H1 (cell line): Measurements from ENCODE around the gene ADAMTS6. TPM values are rescaled to one million over a fixed set of nuclear protein-coding genes. Genes with fewer than 3 reads are reported as not detected.

ENCODE experiments used
- CTCF ChIA-PET: fragments of 300-600 bp; sonication (Branson Sonifier 250); formaldehyde crosslinking; loops from one replicate; lab custom pipeline; 2021; ENCODE audit not compliant: partially characterized antibody; lab: Charles Lee
- POLR2A ChIA-PET: fragments of 300-600 bp; sonication (Branson Sonifier 250); formaldehyde crosslinking; loops from one replicate; lab custom pipeline; 2021; ENCODE audit warnings: inconsistent platforms; ENCODE audit not compliant: partially characterized antibody; lab: Charles Lee
- DNase-seq, 2 experiments: peaks; one replicate each; pipeline versions ENCODE4 v3.0.0 to v3.0.0-alpha.2; 2010 to 2022; ENCODE audit warnings: low spot score in 2 of 2, low read depth in 1 of 2, mixed read lengths in 1 of 2
- FAIRE-seq: peaks from 2 replicates; lab custom pipeline; 2011; peaks lifted over from hg19 to GRCh38; lab: Jason Lieb, UNC
- H2AFZ ChIP-seq: 2 replicates; pipeline ENCODE4 v1.8.1; 2012; ENCODE audit warnings: low read length, inconsistent platforms
- H2AK5ac ChIP-seq: 2 replicates; pipeline ENCODE4 v1.6.1; 2013; ENCODE audit warnings: low read depth, low read length
- H2BK120ac ChIP-seq: replicated peaks from 2 replicates; pipeline ENCODE3; 2013; ENCODE audit warnings: low read depth, low read length, inconsistent platforms
- H2BK12ac ChIP-seq: 2 replicates; pipeline ENCODE4 v1.6.1; 2013; ENCODE audit warnings: low read depth, low read length
- H2BK15ac ChIP-seq: 2 replicates; pipeline ENCODE4 v1.6.1; 2013; ENCODE audit warnings: low read length
- H2BK20ac ChIP-seq: 2 replicates; pipeline ENCODE4 v1.6.1; 2013; ENCODE audit warnings: low read length
- H2BK5ac ChIP-seq: 2 replicates; pipeline ENCODE4 v1.6.1; 2013; ENCODE audit warnings: low read depth, low read length
- H3K14ac ChIP-seq: 2 replicates; pipeline ENCODE4 v1.6.1; 2013; ENCODE audit warnings: inconsistent platforms; ENCODE audit not compliant: insufficient read length
- H3K18ac ChIP-seq: 2 replicates; pipeline ENCODE4 v1.6.1; 2013; ENCODE audit warnings: low read length; ENCODE audit errors: extremely low read depth
- H3K23ac ChIP-seq: 2 replicates; pipeline ENCODE4 v1.6.1; 2013; ENCODE audit warnings: inconsistent platforms; ENCODE audit not compliant: insufficient read length
- H3K23me2 ChIP-seq: 2 replicates; pipeline ENCODE4 v1.6.1; 2013; ENCODE audit warnings: low read depth, low read length
- H3K27ac ChIP-seq: 2 replicates; pipeline ENCODE4 v1.6.1; 2011; ENCODE audit warnings: low read depth, low read length, inconsistent platforms
- H3K27me3 ChIP-seq, 4 experiments: replicated peaks in 1 of 4; 1 replicate in 1 of 4; 2 replicates in 3 of 4; pipeline versions ENCODE4 v1.6.1 to v1.8.1; 2011 to 2013; ENCODE audit warnings: low read length in 3 of 4, mild to moderate bottlenecking in 3 of 4, inconsistent platforms in 2 of 4, mixed read lengths in 2 of 4, moderate library complexity in 1 of 4; ENCODE audit not compliant: control insufficient read depth in 3 of 4, insufficient read depth in 3 of 4; ENCODE audit errors: extremely low read depth in 1 of 4
- H3K36me3 ChIP-seq, 4 experiments: 2 replicates each; pipeline versions ENCODE4 v1.6.1 to v1.8.1; 2011 to 2013; ENCODE audit warnings: mild to moderate bottlenecking in 4 of 4, low read length in 3 of 4, moderate library complexity in 2 of 4, control low read depth in 1 of 4, inconsistent platforms in 1 of 4; ENCODE audit not compliant: insufficient read depth in 4 of 4, control insufficient read depth in 2 of 4
- H3K4ac ChIP-seq: replicated peaks from 2 replicates; pipeline ENCODE3; 2013; ENCODE audit warnings: low read length, low read depth, mixed read lengths, inconsistent platforms; ENCODE audit not compliant: insufficient read length
- H3K4me1 ChIP-seq, 4 experiments: replicated peaks in 1 of 4; 1 replicate in 1 of 4; 2 replicates in 3 of 4; pipeline versions ENCODE4 v1.6.1 to v1.8.1; 2011 to 2013; ENCODE audit warnings: low read length in 3 of 4, inconsistent platforms in 2 of 4, mixed read lengths in 1 of 4; ENCODE audit not compliant: insufficient read depth in 4 of 4, control insufficient read depth in 3 of 4
- H3K4me2 ChIP-seq, 2 experiments: 2 replicates each; pipeline versions ENCODE4 v1.6.1 to v1.8.1; 2011 to 2013; ENCODE audit warnings: low read depth in 2 of 2, low read length in 2 of 2, control low read depth in 1 of 2, inconsistent platforms in 1 of 2, mild to moderate bottlenecking in 1 of 2; ENCODE audit not compliant: insufficient read depth in 1 of 2
- H3K4me3 ChIP-seq, 4 experiments: fragments of 200-600, 300-600 bp in 1 of 4; sonication (generic), shearing (Covaris generic), sonication (Bioruptor Twin) in 1 of 4; 2 replicates each; pipeline versions ENCODE4 v1.5.1 to v1.8.1; 2011 to 2016; ENCODE audit warnings: low read length in 4 of 4, low read depth in 3 of 4, control low read depth in 2 of 4, inconsistent platforms in 2 of 4, mild to moderate bottlenecking in 2 of 4, mixed read lengths in 1 of 4, moderate library complexity in 1 of 4; ENCODE audit not compliant: insufficient read depth in 2 of 4; ENCODE audit errors: extremely low read depth in 1 of 4
- H3K56ac ChIP-seq: replicated peaks from 2 replicates; pipeline ENCODE3; 2013; ENCODE audit warnings: low read depth, mild to moderate bottlenecking, mixed read lengths, low read length, inconsistent platforms; ENCODE audit not compliant: insufficient read length
- H3K79me1 ChIP-seq: 2 replicates; pipeline ENCODE4 v1.6.1; 2013; ENCODE audit warnings: low read depth, low read length, control low read depth
- H3K79me2 ChIP-seq, 2 experiments: 2 replicates each; pipeline versions ENCODE4 v1.6.1 to v1.8.1; 2012 to 2013; ENCODE audit warnings: low read length in 2 of 2, mild to moderate bottlenecking in 2 of 2, inconsistent platforms in 1 of 2; ENCODE audit not compliant: insufficient read depth in 2 of 2, control insufficient read depth in 1 of 2
- H3K9ac ChIP-seq, 4 experiments: replicated peaks in 1 of 4; 1 replicate in 1 of 4; 2 replicates in 3 of 4; pipeline versions ENCODE4 v1.6.1 to v1.8.1; 2011 to 2013; ENCODE audit warnings: low read depth in 3 of 4, low read length in 3 of 4, control low read depth in 2 of 4, mild to moderate bottlenecking in 2 of 4, moderate library complexity in 2 of 4, inconsistent platforms in 1 of 4; ENCODE audit errors: extremely low read depth in 1 of 4
- H3K9me3 ChIP-seq, 2 experiments: 2 replicates each; pipeline versions ENCODE4 v1.6.1 to v1.8.1; 2012 to 2013; ENCODE audit warnings: mild to moderate bottlenecking in 2 of 2, moderate library complexity in 2 of 2, control low read depth in 1 of 2, inconsistent platforms in 1 of 2, low read depth in 1 of 2, low read length in 1 of 2, mixed read lengths in 1 of 2; ENCODE audit not compliant: insufficient read depth in 2 of 2
- H4K20me1 ChIP-seq, 2 experiments: replicated peaks in 1 of 2; 2 replicates each; pipeline versions ENCODE3 to v1.8.1; 2011 to 2013; ENCODE audit warnings: inconsistent platforms in 2 of 2, low read length in 2 of 2, mild to moderate bottlenecking in 1 of 2; ENCODE audit not compliant: insufficient read depth in 2 of 2, control insufficient read depth in 1 of 2
- H4K5ac ChIP-seq: 2 replicates; pipeline ENCODE4 v1.6.1; 2013; ENCODE audit warnings: low read length, low read depth, mixed read lengths, inconsistent platforms; ENCODE audit not compliant: insufficient read length
- H4K8ac ChIP-seq: 2 replicates; pipeline ENCODE4 v1.8.0; 2013; ENCODE audit warnings: mild to moderate bottlenecking, moderate library complexity, low read length, inconsistent platforms; ENCODE audit not compliant: insufficient read depth; ENCODE audit errors: extremely low read depth
- H4K91ac ChIP-seq: replicated peaks from 2 replicates; pipeline ENCODE3; 2013; ENCODE audit warnings: low read length, mixed read lengths, inconsistent platforms; ENCODE audit not compliant: insufficient read length
- JUN ChIP-seq: IDR thresholded peaks from 2 replicates; pipeline ENCODE4 v1.6.1; 2011; ENCODE audit warnings: low read depth, mild to moderate bottlenecking, improper control_type of control experiment, low read length
- RBBP5 ChIP-seq: IDR thresholded peaks from 2 replicates; pipeline ENCODE4 v1.7.1; 2012; ENCODE audit warnings: low read depth, mild to moderate bottlenecking, inconsistent platforms, low read length, moderate library complexity, borderline replicate concordance
- TAF7 ChIP-seq: optimal IDR thresholded peaks from 2 replicates; pipeline ENCODE3; 2011; ENCODE audit warnings: low read depth, mild to moderate bottlenecking, inconsistent platforms, low read length, moderate library complexity, borderline replicate concordance
- TCF12 ChIP-seq: IDR thresholded peaks from 2 replicates; pipeline ENCODE4 v1.6.1; 2011; ENCODE audit warnings: low read depth, mild to moderate bottlenecking, low read length
- WGBS, 2 experiments: shearing (Covaris generic) in 1 of 2; methylation state at CpG; one replicate each; pipeline versions ENCODE4 v1.1.6 to v1.1.7; 2013 to 2015; ENCODE audit warnings: low lambda C conversion rate in 2 of 2, mixed read lengths in 2 of 2, inconsistent platforms in 1 of 2, low coverage in 1 of 2, missing lambda C conversion rate in 1 of 2; ENCODE audit not compliant: insufficient replicate concordance in 2 of 2, insufficient coverage in 1 of 2, insufficient read length in 1 of 2; ENCODE audit errors: extremely low coverage in 1 of 2, missing lambda C conversion rate in 1 of 2; 5-methylcytosine and 5-hydroxymethylcytosine counted together
- polyA plus RNA-seq, 7 experiments: library from polyadenylated mRNA; depleted of rRNA in 3 of 7; stranded (reverse) in 5 of 7; unstranded in 2 of 7; fragments of >200 nt in 5 of 7; fragments of 200-250 nt in 2 of 7; gene quantifications; 1 replicate in 5 of 7; 2 replicates in 1 of 7; 4 replicates in 1 of 7; pipeline versions ENCODE4 v1.2.1 to v1.2.3, GENCODE V29; 2011 to 2013; ENCODE audit warnings: missing spikeins in 2 of 7, mixed read lengths in 2 of 7
- total RNA-seq: library from RNA; stranded (reverse); fragmentation: NEBNext Ultra II Directional; extraction: Animal tissue kit (Norgen Biotek cat#: 25700); gene quantifications from 2 replicates; pipeline ENCODE4 v1.2.1, GENCODE V29; 2021

ADAMTS6 gene
- total and polyA plus RNA-seq, 2 of the 8 experiments (the other 6 are each of a cell fraction or from before 2014, with no cell fraction given), result 0.74 to 2.4 TPM

DNA sequence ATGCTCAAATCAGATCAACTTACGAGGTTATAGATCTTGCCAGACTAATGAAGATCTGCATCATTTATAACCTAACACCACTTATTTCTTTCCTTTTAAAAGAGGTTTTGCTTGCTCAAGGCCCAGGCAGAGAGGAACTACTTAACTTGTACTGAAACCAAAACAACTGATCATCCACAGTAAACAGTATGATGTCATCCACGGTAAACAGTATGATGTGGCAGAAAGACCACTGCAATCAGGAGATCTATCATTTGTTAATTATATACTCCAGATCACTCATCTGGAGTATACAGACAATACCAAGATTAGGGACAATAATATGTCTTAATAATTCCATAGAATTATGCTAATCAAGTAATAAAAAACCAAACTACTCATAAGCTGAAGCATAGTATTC, 116.8 kb downstream of the ADAMTS6 start:
- H3K4me2 ChIP-seq, result no peak overlapping the region
- ChIA-PET CTCF (interaction anchor here (1.4 kb wide), 1 partner anchor 151 kb away, joined by 3 read pairs; no protein-coding TSS in a partner anchor), POLR2A (no interaction called here)
- H3K9ac ChIP-seq, result no peak overlapping the region
- H3K27ac ChIP-seq, result no peak overlapping the region
- no peak overlapping the region for H3K4me3 ChIP-seq
- H3K9me3 ChIP-seq, result no peaks in the 10 kb centered on the region
- no peak overlapping the region for H3K56ac ChIP-seq
- DNase-seq (no peak), FAIRE-seq (no peak)
- TF ChIP-seq JUN (no peak), RBBP5 (no peak), TCF12 (no peak), TAF7 (no peak)
- H2BK5ac ChIP-seq, result no peak overlapping the region
- no peak overlapping the region for H4K5ac ChIP-seq
- H3K18ac ChIP-seq, result no peak overlapping the region
- no peak overlapping the region for H2BK120ac ChIP-seq
- 88% methylated on average over 2 of the region's 2 CpGs; no CpG with 5 or more reads in 1 of the 2 experiments for WGBS, 2 experiments
- no peak overlapping the region for H2AK5ac ChIP-seq
- no peak overlapping the region for H4K91ac ChIP-seq
- H3K79me1 ChIP-seq, result no peaks in the 10 kb centered on the region
- H3K4ac ChIP-seq, result no peak overlapping the region
- no peak overlapping the region for H2AFZ ChIP-seq
- H3K79me2 ChIP-seq, result no peaks in the 10 kb centered on the region
- H3K14ac ChIP-seq, result no peak overlapping the region
- no peak overlapping the region for H4K8ac ChIP-seq
- H4K20me1 ChIP-seq, result no peaks in the 10 kb centered on the region
- no peak overlapping the region for H2BK15ac ChIP-seq
- H3K23ac ChIP-seq, result no peak overlapping the region
- no peaks in the 10 kb centered on the region for H3K36me3 ChIP-seq
- H2BK12ac ChIP-seq, result no peak overlapping the region
- H3K4me1 ChIP-seq, result peaks cover 0 to 2% (median 1%) of the 10 kb centered on the region in 4 experiments; a peak in 2 of 7 replicates
- H3K27me3 ChIP-seq, result no peaks in the 10 kb centered on the region
- no peaks in the 10 kb centered on the region for H3K23me2 ChIP-seq
- no peak overlapping the region for H2BK20ac ChIP-seq
